ENCODE results near the gene FCHSD1.

FCHSD1 gene

DNA sequence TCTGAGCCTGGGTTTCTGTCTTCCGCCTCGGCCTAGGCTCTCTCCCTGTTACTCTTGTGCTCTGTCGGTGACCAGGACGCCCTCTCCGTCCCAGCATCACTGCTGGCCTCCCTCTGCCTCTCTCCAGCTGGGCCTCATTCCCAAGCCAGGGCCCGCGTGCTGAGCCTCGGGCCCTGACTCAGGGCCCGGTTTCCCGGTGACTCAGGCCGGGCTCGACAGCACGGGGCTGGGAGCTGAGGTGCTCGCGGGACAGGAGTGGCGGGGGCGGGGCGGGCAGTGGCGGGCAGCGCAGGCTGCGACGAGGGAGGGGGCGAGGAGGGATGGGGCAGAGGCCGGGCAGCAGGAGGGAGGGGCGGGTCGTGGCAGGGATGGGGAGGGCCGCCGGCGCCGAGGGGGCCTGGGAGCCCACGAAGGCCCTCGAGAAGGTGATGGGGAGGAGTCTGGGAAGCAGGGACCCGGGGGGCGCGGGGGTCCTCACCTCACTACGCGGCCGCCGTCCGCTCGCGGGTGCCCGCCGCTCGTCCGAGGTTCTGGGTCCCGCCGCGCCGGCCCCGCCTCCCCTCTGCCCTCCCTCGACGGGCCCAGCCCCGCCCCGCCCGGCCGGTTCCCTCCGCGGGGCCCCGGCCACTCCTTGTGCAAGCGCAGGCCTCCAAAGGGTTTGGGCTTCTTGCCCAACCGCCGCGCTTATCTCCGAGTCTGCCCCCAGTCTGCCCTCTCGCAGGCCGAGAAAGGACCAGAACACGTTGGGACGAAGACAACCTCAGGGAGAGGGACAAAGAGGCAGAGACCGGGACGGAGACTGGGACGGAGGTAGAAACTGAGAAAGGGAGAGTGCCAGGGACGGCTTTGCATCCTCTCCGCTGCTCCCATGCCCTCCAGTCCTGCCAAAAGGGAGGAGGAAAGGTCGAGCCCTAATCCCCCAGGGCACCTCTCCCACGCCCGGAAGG is 30.8 kb upstream of the FCHSD1 start, which contains the start of gene ARAP3:
Gene ARAP3, minus strand, starts transcription at position 536 of the 947 bp plus-strand sequence. CDS start 1,744 bp downstream, outside the sequence.
- TF ChIP-seq BACH2 (CRISPR knock-in tag; IDR thresholded peaks at IDR 0.05; ENCODE audit: borderline replicate concordance): no peak
- 0 out of 2 replicates have a peak, but pooled peaks have one; percentile 59 for TF ChIP-seq CSDC2 (CRISPR knock-in tag; IDR thresholded peaks at IDR 0.05)
- no peak for TF ChIP-seq ZNF565 (CRISPR knock-in tag; conservative IDR thresholded peaks at IDR 0.05; ENCODE audit: low read depth)
- TF ChIP-seq CSRNP3 (CRISPR knock-in tag; IDR thresholded peaks at IDR 0.05): no peak
- TF ChIP-seq ZFP3 (CRISPR knock-in tag; IDR thresholded peaks at IDR 0.05): 0 out of 2 replicates have a peak, but pooled peaks have one; percentile 52
- no peak for TF ChIP-seq ZFP30 (CRISPR knock-in tag; IDR thresholded peaks at IDR 0.05)
- TF ChIP-seq ISL1 (CRISPR knock-in tag; IDR thresholded peaks at IDR 0.05): no peak
- no peak for TF ChIP-seq ZC3H10 (CRISPR knock-in tag; IDR thresholded peaks at IDR 0.05)
- no peak for TF ChIP-seq ESRRG (CRISPR knock-in tag; IDR thresholded peaks at IDR 0.05)
- peak; percentile 31; the same call in 1 of the 2 replicates for TF ChIP-seq ZNF70 (CRISPR knock-in tag; IDR thresholded peaks at IDR 0.05)
- no peak for TF ChIP-seq TOX (CRISPR knock-in tag; IDR thresholded peaks at IDR 0.05; ENCODE audit: borderline replicate concordance)
- no peak; the same call in 1 of the 2 replicates for TF ChIP-seq TSHZ2 (CRISPR knock-in tag; IDR thresholded peaks at IDR 0.05)
- no peak for TF ChIP-seq RARB (CRISPR knock-in tag; IDR thresholded peaks at IDR 0.05)
- TF ChIP-seq ARNTL (CRISPR knock-in tag; IDR thresholded peaks at IDR 0.05; ENCODE audit: borderline replicate concordance, low read depth): no peak
- no peak for TF ChIP-seq POU6F1 (CRISPR knock-in tag; IDR thresholded peaks at IDR 0.05; ENCODE audit: borderline replicate concordance, low read depth)
- TF ChIP-seq PATZ1 (CRISPR knock-in tag; IDR thresholded peaks at IDR 0.05; ENCODE audit: borderline replicate concordance): no peak
- TF ChIP-seq ZNF8 (CRISPR knock-in tag; IDR thresholded peaks at IDR 0.05): no peak
- TF ChIP-seq TCF4 (CRISPR knock-in tag; IDR thresholded peaks at IDR 0.05; ENCODE audit: borderline replicate concordance): no peak
- TF ChIP-seq, protein P1, sequence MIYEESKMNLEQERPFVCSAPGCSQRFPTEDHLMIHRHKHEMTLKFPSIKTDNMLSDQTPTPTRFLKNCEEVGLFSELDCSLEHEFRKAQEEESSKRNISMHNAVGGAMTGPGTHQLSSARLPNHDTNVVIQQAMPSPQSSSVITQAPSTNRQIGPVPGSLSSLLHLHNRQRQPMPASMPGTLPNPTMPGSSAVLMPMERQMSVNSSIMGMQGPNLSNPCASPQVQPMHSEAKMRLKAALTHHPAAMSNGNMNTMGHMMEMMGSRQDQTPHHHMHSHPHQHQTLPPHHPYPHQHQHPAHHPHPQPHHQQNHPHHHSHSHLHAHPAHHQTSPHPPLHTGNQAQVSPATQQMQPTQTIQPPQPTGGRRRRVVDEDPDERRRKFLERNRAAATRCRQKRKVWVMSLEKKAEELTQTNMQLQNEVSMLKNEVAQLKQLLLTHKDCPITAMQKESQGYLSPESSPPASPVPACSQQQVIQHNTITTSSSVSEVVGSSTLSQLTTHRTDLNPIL (CRISPR knock-in tag; IDR thresholded peaks at IDR 0.05; ENCODE audit: low read depth): no peak
- no peak for TF ChIP-seq SNAI2 (CRISPR knock-in tag; IDR thresholded peaks at IDR 0.05)
- TF ChIP-seq GLIS3 (CRISPR knock-in tag; IDR thresholded peaks at IDR 0.05): no peak
- TF ChIP-seq PPARA (CRISPR knock-in tag; IDR thresholded peaks at IDR 0.05; ENCODE audit: borderline replicate concordance): no peak
- no peak for TF ChIP-seq OSR1 (CRISPR knock-in tag; IDR thresholded peaks at IDR 0.05)
- peak; percentile 89 for ATAC-seq

DNA sequence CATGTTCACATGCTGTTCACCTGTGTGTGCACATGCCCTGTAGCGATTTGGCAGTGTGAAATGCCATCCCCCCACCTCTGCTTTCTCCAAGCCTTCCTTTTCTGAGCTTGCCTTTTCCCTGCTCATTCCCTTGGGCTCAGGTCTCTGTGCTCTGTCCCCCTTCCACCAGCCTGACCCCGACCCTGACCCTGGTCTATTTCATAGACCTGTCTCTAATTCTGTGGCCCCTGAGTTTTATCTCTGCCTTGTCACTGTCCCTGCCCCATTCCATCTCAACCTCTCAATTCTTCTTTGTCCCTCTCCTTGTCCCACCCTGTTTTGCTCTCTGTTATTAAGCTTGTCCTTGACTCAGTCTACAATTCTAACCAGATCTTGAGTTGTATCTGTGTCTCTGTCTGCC is 30.1 kb upstream of the FCHSD1 start:
- peak; percentile 21 for ATAC-seq
- TF ChIP-seq BACH2 (CRISPR knock-in tag; IDR thresholded peaks at IDR 0.05; ENCODE audit: borderline replicate concordance) (no peak), OSR1 (CRISPR knock-in tag; IDR thresholded peaks at IDR 0.05) (no peak), TCF4 (CRISPR knock-in tag; IDR thresholded peaks at IDR 0.05; ENCODE audit: borderline replicate concordance) (no peak), ZNF70 (CRISPR knock-in tag; IDR thresholded peaks at IDR 0.05) (no peak)
- TF ChIP-seq, protein P1 (CRISPR knock-in tag; IDR thresholded peaks at IDR 0.05; ENCODE audit: low read depth): no peak

All from SK-N-SH treated with all-trans-retinoic acid at 6 μM for 48 hours (cell line).